Esophagus mucosa (tissue), 1 donor: ENCODE measurements around the gene LPCAT3. TPM values are rescaled to one million over a fixed set of nuclear protein-coding genes. Genes with fewer than 3 reads are reported as not detected.
"Not testable (repeated sequence)": the region's sequence is repeated elsewhere in the genome, so short reads cannot be mapped to it uniquely, and the experiment has no call there.

Experiments
- ATAC-seq: fragments of 200-7000 bp; cut with Tn5 transposase; one replicate; pipeline ENCODE4 v1.9.1; 2020
- total RNA-seq: library from RNA; stranded (reverse); gene quantifications from one replicate; pipeline ENCODE4 v1.2.4, GENCODE V29; 2023
- donor health status: DM: yes; HTN: yes; CAD: no.

The LPCAT3 gene
- 40.3 TPM for total RNA-seq

GRCh38 chr12:7018350-7019042 is at the start of gene LPCAT3:
TSS of gene LPCAT3 (minus strand) at chr12:7018476. CDS start at chr12:7018424, 52 bp downstream.
- peak; percentile 99 for ATAC-seq

- no peak for ATAC-seq
Measured at GRCh38 chr12:7067096-7067495, 48.8 kb upstream of the LPCAT3 start.

- ATAC-seq, result peak; percentile 64
Measured at GRCh38 chr12:7066596-7066995, 48.3 kb upstream of the LPCAT3 start.

GRCh38 chr12:7065073-7065623 is 46.9 kb upstream of the LPCAT3 start:
- no peak for ATAC-seq

- no peak for ATAC-seq
Measured at GRCh38 chr12:7064516-7064915, 46.2 kb upstream of the LPCAT3 start.

GRCh38 chr12:7061596-7061995 is 43.3 kb upstream of the LPCAT3 start:
- ATAC-seq, result no peak

GRCh38 chr12:7061138-7061537 is 42.9 kb upstream of the LPCAT3 start:
- no peak for ATAC-seq

GRCh38 chr12:7060353-7060954 is 42.2 kb upstream of the LPCAT3 start, which contains the start of gene C1S:
TSS of gene C1S (plus strand) at chr12:7060718. CDS start at chr12:7061913, 1,195 bp downstream.
- peak; percentile 82 for ATAC-seq

GRCh38 chr12:7059780-7060179 is 41.5 kb upstream of the LPCAT3 start:
- ATAC-seq, result no peak

GRCh38 chr12:7058850-7059395 is 40.6 kb upstream of the LPCAT3 start:
- no peak for ATAC-seq

- ATAC-seq, result no peak
Measured at GRCh38 chr12:7058163-7058845, 40.0 kb upstream of the LPCAT3 start.

GRCh38 chr12:7055736-7056135 is 37.5 kb upstream of the LPCAT3 start:
- ATAC-seq, result not testable (repeated sequence)

- no peak for ATAC-seq
Measured at GRCh38 chr12:7054925-7055324, 36.6 kb upstream of the LPCAT3 start.

GRCh38 chr12:7049973-7050372 is 31.7 kb upstream of the LPCAT3 start:
- not testable (repeated sequence) for ATAC-seq

GRCh38 chr12:7049445-7049951 is 31.2 kb upstream of the LPCAT3 start:
- not testable (repeated sequence) for ATAC-seq

- no peak for ATAC-seq
Measured at GRCh38 chr12:7047306-7047705, 29.0 kb upstream of the LPCAT3 start.

GRCh38 chr12:7046383-7047105 is 28.3 kb upstream of the LPCAT3 start:
- ATAC-seq, result no peak

GRCh38 chr12:7045913-7046312 is 27.6 kb upstream of the LPCAT3 start:
- ATAC-seq, result no peak

GRCh38 chr12:7042842-7043241 is 24.6 kb upstream of the LPCAT3 start:
- ATAC-seq, result peak; percentile 64

GRCh38 chr12:7039403-7039802 is 21.1 kb upstream of the LPCAT3 start:
- ATAC-seq, result peak; percentile 70

- no peak for ATAC-seq
Measured at GRCh38 chr12:7038591-7038990, 20.3 kb upstream of the LPCAT3 start.

GRCh38 chr12:7037411-7037810 is 19.1 kb upstream of the LPCAT3 start:
- not testable (repeated sequence) for ATAC-seq
